SH-SY5Y (cell line): ENCODE data around the gene SUSD3.

ENCODE experiments used
- GATA2 ChIP-seq: IDR thresholded peaks from 2 replicates; pipeline ENCODE4 v1.6.1; 2011; ENCODE audit warnings: mild to moderate bottlenecking, low read depth, low read length
- GATA3 ChIP-seq: IDR thresholded peaks from 2 replicates; pipeline ENCODE4 v1.6.1; 2011; ENCODE audit warnings: low read depth, mild to moderate bottlenecking, low read length, moderate library complexity

DNA sequence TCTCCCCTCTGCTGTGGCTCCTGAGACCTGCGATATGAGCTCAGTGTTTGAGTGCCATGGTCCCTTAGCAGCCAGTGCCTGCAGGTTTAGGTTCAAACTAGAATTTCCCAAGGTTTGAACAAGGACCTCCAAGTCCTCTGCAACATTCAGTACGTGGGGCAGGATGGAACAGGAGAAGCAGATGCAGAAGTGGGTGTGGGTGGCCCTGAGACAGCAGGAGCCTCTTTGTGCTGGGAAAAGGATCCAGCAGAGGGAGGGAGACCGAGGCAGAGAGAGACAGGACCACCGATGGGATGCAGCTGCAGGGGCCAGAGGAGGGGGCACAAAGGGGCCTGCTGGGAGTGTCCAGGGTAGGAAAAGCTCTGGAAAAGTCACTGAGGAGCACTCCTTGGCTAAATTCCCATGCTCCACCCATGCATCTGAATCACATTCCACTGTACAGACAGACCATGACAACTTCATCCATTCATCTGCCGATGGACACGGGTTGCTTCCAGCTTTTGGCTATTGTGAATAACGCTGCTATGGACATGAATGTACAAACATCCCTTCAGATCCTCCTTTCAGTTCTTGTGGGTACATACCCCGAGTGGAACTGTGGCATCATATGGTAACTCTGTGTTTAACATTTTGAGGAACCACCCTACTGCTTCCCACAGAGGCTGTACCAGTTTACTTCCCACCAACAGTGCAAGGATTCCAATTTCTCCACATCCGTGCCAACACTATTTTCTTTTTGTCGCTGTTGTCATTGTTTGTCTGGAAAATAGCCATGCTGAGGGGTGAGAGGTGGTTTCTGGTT lies 26.7 kb upstream of the SUSD3 start:
- no peak for TF ChIP-seq GATA2
- no peak for TF ChIP-seq GATA3
